Ishikawa (cell line): ENCODE measurements around the gene SLC39A5.

Experiments used
- CEBPB ChIP-seq: IDR thresholded peaks from 2 replicates; pipeline ENCODE4 v1.6.1; 2012
- CREB1 ChIP-seq: IDR thresholded peaks from 2 replicates; pipeline ENCODE4 v1.6.1; 2012; ENCODE audit warnings: low read depth
- EGR1 ChIP-seq: IDR thresholded peaks from 2 replicates; pipeline ENCODE4 v1.6.1; 2012
- EP300 ChIP-seq: IDR thresholded peaks from 2 replicates; pipeline ENCODE4 v1.6.1; 2012; ENCODE audit warnings: borderline replicate concordance
- FOXM1 ChIP-seq: IDR thresholded peaks from 2 replicates; pipeline ENCODE4 v1.6.1; 2012; ENCODE audit warnings: low read depth, borderline replicate concordance
- MAX ChIP-seq: IDR thresholded peaks from 2 replicates; pipeline ENCODE4 v1.6.1; 2012
- NFIC ChIP-seq: IDR thresholded peaks from 2 replicates; pipeline ENCODE4 v1.6.1; 2012
- RAD21 ChIP-seq: IDR thresholded peaks from 2 replicates; pipeline ENCODE4 v1.6.1; 2012; ENCODE audit warnings: low read depth
- REST ChIP-seq: IDR thresholded peaks from 2 replicates; pipeline ENCODE4 v1.6.1; 2012; ENCODE audit warnings: low read depth, mild to moderate bottlenecking
- TAF1 ChIP-seq: IDR thresholded peaks from 2 replicates; pipeline ENCODE4 v1.6.1; 2012; ENCODE audit warnings: low read depth, mild to moderate bottlenecking
- TCF12 ChIP-seq: IDR thresholded peaks from 2 replicates; pipeline ENCODE4 v1.6.1; 2012; ENCODE audit warnings: low read depth
- TEAD4 ChIP-seq: IDR thresholded peaks from 2 replicates; pipeline ENCODE4 v1.6.1; 2012
- USF1 ChIP-seq: IDR thresholded peaks from 2 replicates; pipeline ENCODE4 v1.6.1; 2012
- YY1 ChIP-seq: IDR thresholded peaks from 2 replicates; pipeline ENCODE4 v1.6.1; 2012; ENCODE audit warnings: low read depth
- ZBTB7A ChIP-seq: IDR thresholded peaks from 2 replicates; pipeline ENCODE4 v1.6.1; 2012; ENCODE audit warnings: low read depth

SLC39A5 gene

GRCh38 chr12:56236985-56237384, 7.1 kb downstream of the SLC39A5 start:
- TF ChIP-seq TEAD4 (no peak), TAF1 (no peak), MAX (no peak), EP300 (no peak), CEBPB (no peak), FOXM1 (no peak), RAD21 (no peak), NFIC (no peak), REST (no peak), ZBTB7A (no peak), EGR1 (no peak), CREB1 (no peak), TCF12 (no peak), USF1 (no peak)

GRCh38 chr12:56237552-56237951, 7.7 kb downstream of the SLC39A5 start:
- TF ChIP-seq EGR1 (no peak), CEBPB (no peak), ZBTB7A (no peak), TAF1 (no peak), TCF12 (no peak), MAX (no peak), NFIC (no peak), TEAD4 (no peak), FOXM1 (no peak), EP300 (no peak), YY1 (no peak), RAD21 (no peak)

GRCh38 chr12:56241424-56242303, 11.8 kb downstream of the SLC39A5 start:
- no peak for TF ChIP-seq TCF12
- no peak for TF ChIP-seq EP300
- TF ChIP-seq EGR1 = no peak
- TF ChIP-seq TEAD4 = no peak
- TF ChIP-seq NFIC = no peak
- TF ChIP-seq YY1 = no peak
- no peak for TF ChIP-seq REST
- no peak for TF ChIP-seq CREB1
- no peak for TF ChIP-seq ZBTB7A
- TF ChIP-seq CEBPB = no peak
- TF ChIP-seq RAD21 = no peak

- TF ChIP-seq EP300 (no peak), MAX (no peak), NFIC (no peak), REST (no peak), YY1 (no peak), ZBTB7A (no peak)
Observed at GRCh38 chr12:56242986-56243385, 13.1 kb downstream of the SLC39A5 start.
